Testis (tissue), 2 donors: ENCODE results near the gene SLK.

Experiments
- POLR2A ChIP-seq: fragments of 450-650 bp; IDR thresholded peaks from one replicate; pipeline ENCODE4 v1.6.1; 2017; ENCODE audit warnings: antibody characterized with exemption, mild to moderate bottlenecking, moderate library complexity
- TF ChIP-seq, protein P1 (sequence below), 3 experiments: fragments of 450-650 bp in 2 of 3; fragments of 200-600 bp in 1 of 3; sonication (generic) in 1 of 3; IDR thresholded peaks; one replicate each; pipeline ENCODE4 v1.5.1; 2016 to 2019; ENCODE audit warnings: antibody characterized with exemption in 3 of 3, mild to moderate bottlenecking in 2 of 3, moderate library complexity in 1 of 3

DNA sequence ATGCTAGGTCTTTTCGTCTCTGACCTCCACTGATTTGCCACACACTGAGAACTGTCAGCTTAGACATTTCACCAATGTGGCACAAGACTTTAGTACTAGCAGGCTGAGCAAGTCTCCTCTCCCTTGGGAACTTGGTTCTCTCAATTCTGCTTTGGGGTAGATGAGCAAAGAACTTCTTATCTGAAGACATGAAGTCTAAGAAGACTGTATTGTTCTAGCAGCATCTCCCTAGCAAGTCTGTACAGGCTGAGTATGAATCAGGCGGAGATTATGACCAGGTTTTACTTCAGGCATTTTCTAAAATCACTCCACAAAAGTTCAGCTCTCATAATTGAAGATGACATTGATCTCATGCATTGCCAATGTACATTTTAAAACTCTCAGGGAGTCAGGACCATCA is 25.1 kb upstream of the SLK start:
- TF ChIP-seq, protein P1, sequence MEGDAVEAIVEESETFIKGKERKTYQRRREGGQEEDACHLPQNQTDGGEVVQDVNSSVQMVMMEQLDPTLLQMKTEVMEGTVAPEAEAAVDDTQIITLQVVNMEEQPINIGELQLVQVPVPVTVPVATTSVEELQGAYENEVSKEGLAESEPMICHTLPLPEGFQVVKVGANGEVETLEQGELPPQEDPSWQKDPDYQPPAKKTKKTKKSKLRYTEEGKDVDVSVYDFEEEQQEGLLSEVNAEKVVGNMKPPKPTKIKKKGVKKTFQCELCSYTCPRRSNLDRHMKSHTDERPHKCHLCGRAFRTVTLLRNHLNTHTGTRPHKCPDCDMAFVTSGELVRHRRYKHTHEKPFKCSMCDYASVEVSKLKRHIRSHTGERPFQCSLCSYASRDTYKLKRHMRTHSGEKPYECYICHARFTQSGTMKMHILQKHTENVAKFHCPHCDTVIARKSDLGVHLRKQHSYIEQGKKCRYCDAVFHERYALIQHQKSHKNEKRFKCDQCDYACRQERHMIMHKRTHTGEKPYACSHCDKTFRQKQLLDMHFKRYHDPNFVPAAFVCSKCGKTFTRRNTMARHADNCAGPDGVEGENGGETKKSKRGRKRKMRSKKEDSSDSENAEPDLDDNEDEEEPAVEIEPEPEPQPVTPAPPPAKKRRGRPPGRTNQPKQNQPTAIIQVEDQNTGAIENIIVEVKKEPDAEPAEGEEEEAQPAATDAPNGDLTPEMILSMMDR (IDR thresholded peaks at IDR 0.05): no peak
- no peak for TF ChIP-seq POLR2A
